ENCODE results near the gene TLL1. TPM values are rescaled to one million over a fixed set of nuclear protein-coding genes. Genes with fewer than 3 reads are reported as not detected.

Gene TLL1
- total RNA-seq, 1 donor from 2014 or later = not detected

DNA sequence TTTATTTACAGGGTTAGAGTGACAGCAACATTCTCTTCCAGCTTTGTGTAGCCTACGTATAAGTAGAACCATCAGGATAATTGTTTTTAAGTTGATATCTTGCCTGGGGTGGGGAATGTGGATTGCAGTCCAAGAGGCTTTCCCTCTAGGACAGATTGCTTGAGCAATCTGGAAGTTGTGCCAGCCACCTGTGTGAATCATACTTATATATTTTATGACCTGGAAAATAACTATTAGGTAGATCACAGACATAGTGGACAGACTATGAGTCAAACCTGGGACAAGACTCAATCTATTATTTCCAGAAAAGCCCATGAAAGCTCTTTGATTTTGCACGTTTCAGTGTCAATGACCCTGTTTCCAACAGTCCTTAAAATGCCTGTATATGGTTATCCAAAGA, 98.9 kb downstream of the TLL1 start:
- intact Hi-C loops (cut with micrococcal nuclease) = no loop called here

DNA sequence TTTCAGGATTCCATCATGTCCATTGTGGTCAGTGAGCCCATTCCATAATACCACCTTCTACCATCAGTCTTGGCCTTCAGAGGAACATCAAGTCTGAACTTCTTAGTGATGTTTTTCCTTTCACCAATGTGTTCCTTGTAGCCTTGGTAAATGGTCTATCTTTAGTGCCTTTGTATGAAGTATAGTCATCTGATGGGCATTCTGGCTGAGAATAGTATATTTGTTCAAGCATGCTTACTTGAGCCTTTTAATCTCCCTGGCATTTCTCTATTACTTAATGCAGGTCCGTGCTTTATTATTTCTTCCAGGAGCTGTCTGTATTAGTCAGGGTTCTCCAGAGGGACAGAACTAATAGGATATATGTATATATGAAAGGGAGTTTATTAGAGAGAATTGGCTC, 99.7 kb downstream of the TLL1 start:
- intact Hi-C loops (cut with micrococcal nuclease) = no loop called here

- intact Hi-C loops (cut with micrococcal nuclease) = no loop called here
Observed at GRCh38 chr4:165982934-165983333, 109.9 kb downstream of the TLL1 start.

DNA sequence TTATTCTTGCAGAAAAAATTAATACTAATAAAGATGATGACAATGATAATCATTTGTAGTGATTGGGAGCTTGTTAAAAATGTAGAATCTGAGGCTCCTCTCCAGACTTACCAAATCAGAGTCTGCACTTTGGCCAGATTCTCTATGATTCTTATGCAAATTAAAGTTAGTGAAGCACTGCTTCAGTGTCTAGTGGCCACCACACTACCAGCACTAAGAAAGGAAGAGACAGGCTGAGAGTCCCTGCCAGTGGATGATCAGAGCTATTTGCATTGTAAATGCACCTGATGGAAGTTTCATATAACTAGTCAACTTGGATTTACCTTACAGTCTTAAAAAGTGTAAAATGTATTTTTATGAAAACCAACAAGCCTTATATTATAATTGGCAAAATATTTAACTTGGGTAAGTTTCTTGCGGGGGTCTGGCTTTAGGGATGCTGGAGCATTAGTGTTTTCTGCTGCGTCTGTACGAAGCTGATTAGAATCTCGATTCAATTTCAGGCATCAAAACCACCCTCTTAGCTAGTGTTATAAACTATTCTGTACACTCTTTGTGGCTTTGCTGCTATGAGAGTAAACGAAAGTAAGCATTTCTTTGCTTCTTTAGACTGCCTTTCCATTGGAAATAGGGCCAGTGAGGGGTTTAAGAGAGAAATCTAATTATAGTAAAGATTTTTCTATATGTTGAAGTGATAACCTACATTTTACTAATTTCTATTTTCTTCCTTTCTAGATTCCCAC, 114.1 kb downstream of the TLL1 start:
- intact Hi-C loops (cut with micrococcal nuclease) = no loop called here

DNA sequence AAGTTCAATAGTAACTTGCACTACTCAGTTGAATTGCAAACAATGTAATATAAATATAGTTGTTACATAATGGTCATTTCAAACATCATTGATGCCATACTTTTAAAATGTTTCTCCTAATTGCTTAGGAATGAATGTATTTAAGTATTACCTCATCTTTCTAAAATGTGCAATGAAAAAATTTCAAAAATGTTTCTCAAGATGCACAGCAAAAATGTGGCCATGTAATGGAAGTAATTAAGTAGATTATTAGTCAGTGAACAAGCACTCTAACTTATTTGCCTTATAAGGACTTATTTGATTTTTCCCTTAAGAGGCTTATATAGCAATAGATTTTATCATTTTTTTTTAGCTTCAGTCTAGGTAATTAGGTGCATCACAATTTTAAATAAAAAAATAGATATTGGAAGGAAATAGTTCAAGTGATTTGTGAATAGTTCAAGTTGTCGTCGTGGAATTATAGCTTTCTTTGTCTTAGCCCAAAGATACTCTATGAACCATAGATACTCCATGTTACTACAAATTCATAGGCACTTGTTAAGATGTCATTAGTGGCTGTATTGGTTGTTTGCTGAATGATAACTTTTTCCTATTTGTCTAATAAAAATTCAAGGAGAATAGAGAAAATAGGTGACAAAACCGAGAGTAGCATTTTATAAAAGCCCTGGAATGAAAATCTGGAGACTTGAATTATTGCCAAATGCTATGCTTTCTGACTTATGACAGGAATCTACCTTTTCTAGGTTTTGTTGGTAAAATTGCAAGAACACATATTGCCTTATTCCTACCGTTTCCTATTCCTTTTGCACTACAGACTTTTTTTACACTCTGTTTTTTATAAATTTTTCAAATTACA, 118.5 kb downstream of the TLL1 start:
- intact Hi-C loops (cut with micrococcal nuclease) = no loop called here

GRCh38 chr4:165992283-165992682, 119.2 kb downstream of the TLL1 start:
- intact Hi-C loops (cut with micrococcal nuclease) = no loop called here

- intact Hi-C loops (cut with micrococcal nuclease) = no loop called here
Observed at GRCh38 chr4:165994701-165995100, 121.7 kb downstream of the TLL1 start.

- intact Hi-C loops (cut with micrococcal nuclease) = no loop called here
Observed at GRCh38 chr4:166003811-166004210, 130.8 kb downstream of the TLL1 start.

GRCh38 chr4:166006217-166006616, 133.2 kb downstream of the TLL1 start:
- intact Hi-C loops (cut with micrococcal nuclease) = no loop called here

- intact Hi-C loops (cut with micrococcal nuclease) = no loop called here
Observed at GRCh38 chr4:166008510-166008909, 135.5 kb downstream of the TLL1 start.

- intact Hi-C loops (cut with micrococcal nuclease) = no loop called here
Observed at GRCh38 chr4:166012129-166013030, 139.3 kb downstream of the TLL1 start.

GRCh38 chr4:166014411-166014810, 141.4 kb downstream of the TLL1 start:
- intact Hi-C loops (cut with micrococcal nuclease) = no loop called here

DNA sequence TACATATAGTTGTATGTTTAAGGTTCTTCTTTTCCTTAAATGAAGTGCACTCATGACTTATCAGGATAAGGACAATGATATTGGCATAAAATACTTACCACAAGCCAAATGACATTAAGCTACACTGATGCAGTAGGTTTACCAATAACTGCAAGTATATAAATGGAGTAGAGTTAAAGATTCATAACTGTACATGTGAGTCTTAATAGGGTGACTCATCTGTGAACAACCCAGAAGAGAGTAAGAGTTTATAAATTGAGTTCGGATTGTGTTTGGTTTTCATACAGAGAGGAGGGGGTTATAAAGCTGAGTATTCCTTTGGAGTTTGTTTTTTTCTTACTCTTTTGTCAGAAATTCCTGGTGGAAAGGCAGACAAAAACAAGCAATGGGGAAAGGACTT, 144.8 kb downstream of the TLL1 start:
- intact Hi-C loops (cut with micrococcal nuclease) = no loop called here

DNA sequence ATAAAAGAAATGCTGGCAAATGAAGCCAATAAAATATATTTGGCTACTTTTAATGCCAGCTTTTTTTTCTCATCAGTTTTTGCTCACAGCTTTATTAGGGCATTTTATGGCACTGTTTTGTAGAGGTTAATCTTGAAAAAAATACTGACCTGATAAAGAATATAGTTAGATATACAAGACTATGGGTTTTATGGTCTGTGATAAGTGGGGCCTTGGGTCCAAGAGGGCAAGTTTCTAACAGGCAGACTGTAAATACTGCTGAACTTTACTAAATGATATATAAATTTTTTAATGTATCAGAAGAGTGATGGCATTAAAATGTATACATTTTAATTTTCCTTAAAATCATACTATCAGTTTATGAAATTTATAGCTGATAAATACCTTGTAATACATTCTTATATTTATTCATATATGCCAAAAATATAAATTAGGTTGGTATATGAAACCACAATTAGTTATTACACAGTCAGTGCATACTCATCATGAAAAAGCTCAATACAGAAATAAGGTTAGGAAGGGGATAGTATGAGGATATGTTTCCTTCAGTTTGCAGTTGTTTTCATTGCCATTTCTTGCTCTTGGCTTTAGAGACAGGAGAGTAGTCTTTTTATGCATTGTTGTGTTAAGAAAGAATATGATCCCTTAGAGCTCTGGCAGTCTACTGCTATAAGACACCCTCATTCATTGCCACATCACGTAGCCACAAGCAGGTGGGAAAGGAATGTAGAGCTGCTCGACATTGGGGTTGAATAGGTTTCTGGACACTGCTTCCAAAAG, 146.6 kb downstream of the TLL1 start:
- intact Hi-C loops (cut with micrococcal nuclease) = no loop called here

GRCh38 chr4:166021617-166022016, 148.6 kb downstream of the TLL1 start:
- intact Hi-C loops (cut with micrococcal nuclease) = no loop called here

DNA sequence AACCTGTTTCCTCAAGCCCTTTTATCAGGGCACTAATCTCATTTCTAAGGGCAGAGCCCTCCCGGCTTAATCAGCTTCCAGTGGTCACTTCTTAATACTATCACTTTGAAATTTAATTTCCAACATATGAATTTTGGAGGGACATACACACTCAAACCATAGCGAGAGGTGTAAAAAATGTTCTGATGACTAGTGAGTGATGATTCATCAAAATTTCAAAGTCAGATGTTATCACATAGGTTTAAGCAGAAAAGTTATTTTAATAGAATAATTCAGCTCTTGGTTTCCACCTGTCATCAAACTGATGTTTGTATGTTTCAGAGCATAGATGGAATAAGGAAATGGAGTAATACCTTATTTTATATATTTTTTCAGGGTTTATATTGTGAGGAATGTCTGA, 161.9 kb downstream of the TLL1 start:
- intact Hi-C loops (cut with micrococcal nuclease) = no loop called here

DNA sequence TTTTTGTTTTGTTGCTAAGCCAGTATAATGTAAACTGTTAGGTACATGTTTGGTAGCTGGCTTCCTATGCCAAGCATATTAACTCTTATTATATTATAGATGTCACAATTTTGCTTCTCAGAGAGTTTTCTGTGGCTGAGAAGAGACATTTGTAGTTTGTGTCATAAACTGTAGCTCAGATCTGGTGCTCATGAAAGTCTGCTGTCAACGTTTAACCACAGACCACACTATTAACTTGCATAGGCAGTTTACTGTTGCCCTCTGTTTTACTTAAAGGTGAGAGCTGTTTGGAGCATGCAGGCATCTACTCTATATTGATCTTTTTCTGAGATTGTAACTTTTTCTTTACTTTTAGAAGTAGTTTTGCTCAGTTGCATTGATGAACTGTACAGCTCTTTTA, 166.8 kb downstream of the TLL1 start:
- intact Hi-C loops (cut with micrococcal nuclease) = no loop called here

GRCh38 chr4:166042510-166043055, 169.5 kb downstream of the TLL1 start:
- intact Hi-C loops (cut with micrococcal nuclease) = no loop called here

- intact Hi-C loops (cut with micrococcal nuclease) = no loop called here
Observed at GRCh38 chr4:166043801-166044200, 170.8 kb downstream of the TLL1 start.

DNA sequence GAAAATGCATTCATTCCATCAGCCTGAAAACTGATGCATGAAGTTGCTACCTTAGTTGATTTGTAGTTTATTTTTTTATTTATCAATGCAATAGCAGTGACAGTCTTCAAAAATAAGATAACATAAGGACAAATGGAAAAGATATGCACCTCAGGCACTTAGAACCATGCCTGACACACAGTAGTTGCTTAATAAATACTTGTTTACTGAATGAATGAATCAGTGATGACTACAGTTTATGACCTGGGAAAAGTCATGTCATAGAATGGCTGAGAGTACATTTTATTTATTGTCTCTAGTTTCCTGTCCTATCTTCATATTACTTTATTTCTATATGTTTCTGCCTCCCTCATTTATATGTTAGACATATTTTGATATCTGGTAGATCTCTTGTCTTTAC, 171.8 kb downstream of the TLL1 start:
- intact Hi-C loops (cut with micrococcal nuclease) = no loop called here

- intact Hi-C loops (cut with micrococcal nuclease) = no loop called here
Observed at GRCh38 chr4:166045457-166045856, 172.4 kb downstream of the TLL1 start.
